ENCODE results near the gene FADS3.

DNA sequence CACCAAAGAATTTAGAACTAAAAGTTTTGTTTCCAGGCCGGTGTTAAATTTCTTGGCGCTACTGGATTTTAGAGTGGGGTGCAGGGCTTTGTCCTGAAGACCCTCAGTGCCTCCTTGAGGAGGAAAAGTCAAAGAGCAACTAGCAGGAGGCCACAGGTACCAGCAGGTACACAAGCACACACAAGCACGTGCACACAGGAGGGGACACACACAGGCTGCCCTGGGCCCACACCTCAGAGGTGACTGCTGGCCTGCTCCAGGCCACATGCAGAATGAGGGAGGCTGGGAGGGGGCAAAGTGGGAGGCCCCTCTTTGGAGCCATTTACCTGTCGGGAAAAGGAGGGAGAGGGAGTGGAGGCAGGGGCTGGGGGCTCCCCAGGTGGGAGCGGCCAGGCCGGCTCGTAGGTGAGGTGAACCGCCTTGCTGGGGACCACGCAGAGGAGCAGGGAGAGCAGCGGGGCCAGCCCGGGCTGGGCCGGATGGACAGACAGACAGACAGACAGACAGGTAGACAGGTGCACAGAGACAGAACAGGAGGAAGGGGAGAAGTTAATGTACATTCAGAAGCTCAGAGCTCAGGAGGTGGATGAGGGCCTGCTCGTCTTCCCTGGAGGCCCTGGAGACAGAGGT lies 13.8 kb upstream of the FADS3 start:
- TF ChIP-seq, protein P1, sequence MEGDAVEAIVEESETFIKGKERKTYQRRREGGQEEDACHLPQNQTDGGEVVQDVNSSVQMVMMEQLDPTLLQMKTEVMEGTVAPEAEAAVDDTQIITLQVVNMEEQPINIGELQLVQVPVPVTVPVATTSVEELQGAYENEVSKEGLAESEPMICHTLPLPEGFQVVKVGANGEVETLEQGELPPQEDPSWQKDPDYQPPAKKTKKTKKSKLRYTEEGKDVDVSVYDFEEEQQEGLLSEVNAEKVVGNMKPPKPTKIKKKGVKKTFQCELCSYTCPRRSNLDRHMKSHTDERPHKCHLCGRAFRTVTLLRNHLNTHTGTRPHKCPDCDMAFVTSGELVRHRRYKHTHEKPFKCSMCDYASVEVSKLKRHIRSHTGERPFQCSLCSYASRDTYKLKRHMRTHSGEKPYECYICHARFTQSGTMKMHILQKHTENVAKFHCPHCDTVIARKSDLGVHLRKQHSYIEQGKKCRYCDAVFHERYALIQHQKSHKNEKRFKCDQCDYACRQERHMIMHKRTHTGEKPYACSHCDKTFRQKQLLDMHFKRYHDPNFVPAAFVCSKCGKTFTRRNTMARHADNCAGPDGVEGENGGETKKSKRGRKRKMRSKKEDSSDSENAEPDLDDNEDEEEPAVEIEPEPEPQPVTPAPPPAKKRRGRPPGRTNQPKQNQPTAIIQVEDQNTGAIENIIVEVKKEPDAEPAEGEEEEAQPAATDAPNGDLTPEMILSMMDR (IDR thresholded peaks at IDR 0.05; ENCODE audit: extremely low read depth in 1 of 2, insufficient read depth in 1 of 2, low read depth in 1 of 2, low read length in 2 of 2) = no peak
- TF ChIP-seq POLR2A (IDR thresholded peaks at IDR 0.05; ENCODE audit: low read depth, low read length) (no peak), EZH2 (IDR thresholded peaks at IDR 0.05; ENCODE audit: borderline replicate concordance, low read depth, low read length, severe bottlenecking) (no peak), JUN (IDR thresholded peaks at IDR 0.05; ENCODE audit: borderline replicate concordance, insufficient read depth, insufficient read length, low read depth) (no peak), POLR2AphosphoS5 (IDR thresholded peaks at IDR 0.05; ENCODE audit: insufficient read depth, low read depth, low read length) (no peak), FOS (IDR thresholded peaks at IDR 0.05; ENCODE audit: borderline replicate concordance, insufficient read depth, low read length) (no peak), MYC (IDR thresholded peaks at IDR 0.05; ENCODE audit: low read depth, low read length) (no peak)
- TF ChIP-seq, protein P2, sequence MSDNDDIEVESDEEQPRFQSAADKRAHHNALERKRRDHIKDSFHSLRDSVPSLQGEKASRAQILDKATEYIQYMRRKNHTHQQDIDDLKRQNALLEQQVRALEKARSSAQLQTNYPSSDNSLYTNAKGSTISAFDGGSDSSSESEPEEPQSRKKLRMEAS (IDR thresholded peaks at IDR 0.05; ENCODE audit: insufficient read depth, insufficient read length) = no peak
